HG02623 (cell line): ENCODE data around the gene LAMTOR4.
"Not testable (repeated sequence)": the region's sequence is repeated elsewhere in the genome, so short reads cannot be mapped to it uniquely, and the experiment has no call there.

ENCODE experiments used
- ATAC-seq: cut with Tn5 transposase; IDR thresholded peaks from one replicate; pipeline ENCODE4 v1.9.1; 2021; ENCODE audit warnings: moderate library complexity; ENCODE audit not compliant: unreplicated experiment

The LAMTOR4 gene

GRCh38 chr7:100122067-100122466 lies 26.7 kb upstream of the LAMTOR4 start:
- ATAC-seq: no peak

- ATAC-seq: no peak
Measured at GRCh38 chr7:100122568-100122967, 26.1 kb upstream of the LAMTOR4 start.

GRCh38 chr7:100124301-100125230 lies 24.2 kb upstream of the LAMTOR4 start:
- no peak for ATAC-seq

- ATAC-seq: peak; percentile 4
Measured at GRCh38 chr7:100126239-100126930, 22.3 kb upstream of the LAMTOR4 start.

DNA sequence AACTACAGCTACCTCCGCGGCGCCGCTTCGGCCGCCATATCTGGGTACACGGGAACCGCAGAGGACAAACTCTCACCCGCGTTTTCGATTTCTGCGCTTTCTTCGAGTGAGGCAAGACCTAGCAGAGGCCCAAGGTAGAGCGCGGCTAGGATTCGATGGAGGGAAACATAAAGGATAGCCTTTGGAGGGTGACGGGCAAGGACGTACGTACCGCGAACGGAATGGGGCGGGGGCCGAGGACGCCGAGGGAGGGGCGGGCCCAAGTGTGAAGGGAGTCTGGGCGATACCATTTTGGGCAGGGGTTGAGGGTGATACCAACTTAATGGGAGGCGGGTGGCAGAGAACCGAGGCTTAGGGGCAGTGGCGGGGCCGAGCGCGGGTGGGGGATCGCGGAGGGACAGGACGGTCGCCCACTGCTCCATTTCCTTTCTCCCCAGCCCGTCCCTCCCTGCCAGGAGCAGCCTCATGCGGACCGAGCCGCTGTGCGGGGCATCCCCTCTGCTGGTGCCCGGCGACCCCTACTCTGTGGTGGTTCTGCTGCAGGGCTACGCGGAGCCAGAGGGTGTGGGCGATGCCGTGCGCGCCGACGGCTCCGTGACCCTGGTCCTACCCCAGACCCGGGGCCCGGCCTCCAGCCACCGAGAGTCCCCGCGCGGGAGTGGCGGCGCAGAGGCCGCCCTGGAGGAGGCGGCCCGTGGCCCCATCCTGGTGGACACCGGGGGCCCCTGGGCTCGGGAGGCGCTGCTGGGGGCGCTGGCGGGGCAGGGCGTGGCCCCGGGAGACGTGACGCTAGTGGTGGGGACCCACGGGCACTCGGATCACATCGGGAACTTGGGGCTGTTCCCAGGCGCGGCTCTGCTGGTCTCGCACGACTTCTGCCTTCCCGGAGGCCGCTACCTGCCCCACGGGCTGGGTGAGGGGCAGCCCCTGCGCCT lies 21.5 kb upstream of the LAMTOR4 start, which contains the start of gene MBLAC1:
Gene MBLAC1 (plus strand): TSS at position 37 of the 935 bp plus-strand sequence. CDS start 429 bp downstream, at position 466.
- ATAC-seq: peak; percentile 55

DNA sequence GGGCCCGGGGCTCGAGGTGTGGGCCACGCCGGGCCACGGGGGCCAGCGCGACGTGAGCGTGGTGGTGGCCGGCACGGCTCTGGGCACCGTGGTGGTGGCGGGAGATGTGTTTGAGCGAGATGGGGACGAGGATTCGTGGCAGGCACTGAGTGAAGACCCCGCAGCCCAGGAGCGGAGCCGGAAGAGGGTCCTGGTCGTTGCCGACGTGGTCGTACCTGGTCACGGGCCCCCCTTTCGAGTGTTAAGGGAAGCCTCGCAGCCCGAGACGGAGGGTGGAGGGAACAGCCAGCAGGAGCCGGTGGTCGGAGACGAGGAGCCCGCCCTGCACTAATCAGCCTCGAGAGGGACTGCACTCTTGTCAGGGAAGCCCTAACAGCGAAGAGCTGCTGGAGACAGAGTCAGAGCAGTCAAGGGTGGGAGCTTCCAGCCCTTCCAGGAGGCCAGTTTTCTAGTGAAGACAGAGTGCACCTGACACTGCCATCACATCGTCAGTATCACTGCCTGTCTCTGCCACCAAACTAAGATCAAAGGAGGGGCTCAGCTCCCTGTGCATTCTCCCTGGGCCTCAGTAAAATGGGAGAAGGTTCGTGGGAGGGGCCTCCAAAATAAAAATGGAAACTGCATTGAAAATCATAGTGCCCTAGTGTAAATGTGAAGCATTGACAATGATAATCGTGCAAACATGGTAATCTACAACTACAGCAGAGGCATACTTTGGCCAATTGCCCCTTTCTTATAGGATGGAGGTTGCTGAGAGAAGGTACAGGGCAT lies 20.7 kb upstream of the LAMTOR4 start:
- no peak for ATAC-seq

- no peak for ATAC-seq
Measured at GRCh38 chr7:100128637-100128963, 20.1 kb upstream of the LAMTOR4 start.

- ATAC-seq: not testable (repeated sequence)
Measured at GRCh38 chr7:100130220-100130607, 18.5 kb upstream of the LAMTOR4 start.

GRCh38 chr7:100130608-100131453 lies 17.9 kb upstream of the LAMTOR4 start:
- no peak for ATAC-seq

- ATAC-seq: no peak
Measured at GRCh38 chr7:100132126-100132525, 16.6 kb upstream of the LAMTOR4 start.

DNA sequence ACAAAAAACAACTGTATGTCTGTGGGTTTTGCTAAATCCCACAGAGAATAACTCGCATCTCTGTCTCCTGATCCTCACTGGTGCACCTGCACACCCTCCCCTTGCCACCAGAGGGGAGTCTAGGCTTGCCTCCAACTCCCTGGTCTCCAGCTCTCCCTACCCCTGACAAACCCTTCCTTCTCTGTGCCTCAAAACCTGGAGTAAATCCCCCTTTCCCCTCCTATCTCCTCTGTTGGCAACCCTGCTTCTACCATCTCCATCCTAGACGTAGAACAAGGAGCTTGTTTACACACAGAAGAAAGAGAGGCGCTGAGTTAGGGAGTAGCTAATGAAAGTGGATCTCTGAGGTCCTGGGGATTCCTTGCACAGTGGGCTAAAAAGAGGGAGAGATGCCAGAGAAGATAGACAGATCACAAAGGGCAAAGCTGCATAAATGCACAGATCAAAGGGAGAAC lies 16.0 kb upstream of the LAMTOR4 start:
- ATAC-seq: peak; percentile 73

DNA sequence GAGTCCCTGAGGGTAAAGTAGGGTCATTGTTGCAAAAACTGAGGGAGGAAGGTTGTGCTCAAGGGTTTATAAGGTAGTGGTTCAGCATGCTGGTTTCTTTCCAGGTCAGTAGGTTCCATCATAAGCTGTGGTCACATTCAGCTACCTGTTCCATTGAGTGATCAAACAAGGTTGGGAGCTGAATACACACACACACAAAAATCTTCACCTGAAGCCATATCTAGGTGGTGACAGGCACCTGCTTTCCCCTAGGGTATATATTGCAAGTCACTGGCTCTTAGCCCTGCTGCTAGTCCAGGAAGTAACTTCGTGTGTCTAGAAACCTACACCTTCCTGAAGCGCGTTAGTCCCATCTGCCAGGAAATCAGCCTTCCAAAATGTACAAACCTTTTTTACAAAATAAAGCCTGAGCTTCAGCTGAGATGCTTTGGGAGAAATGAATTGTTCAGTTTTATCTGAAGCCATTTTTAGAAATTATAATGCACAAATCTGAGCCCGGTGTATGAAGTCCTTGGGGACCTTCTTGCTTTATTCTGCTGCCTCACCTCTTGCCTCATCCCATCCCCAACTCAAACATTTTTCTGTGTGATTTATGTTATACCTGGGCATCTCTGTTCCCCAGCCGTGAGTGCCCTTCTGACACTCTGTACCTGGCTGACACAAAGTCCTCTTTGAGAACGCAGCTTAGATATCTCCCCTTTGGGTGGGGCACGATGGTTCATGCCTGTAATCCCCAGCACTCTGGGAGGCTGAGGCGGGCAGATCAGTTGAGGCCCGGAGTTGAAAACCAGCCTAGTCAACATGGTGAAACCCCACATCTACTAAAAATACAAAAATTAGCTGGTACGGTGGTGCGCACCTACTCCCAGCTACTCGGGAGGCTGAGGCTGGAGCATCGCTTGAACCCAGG lies 10.6 kb upstream of the LAMTOR4 start:
- ATAC-seq: no peak

- no peak for ATAC-seq
Measured at GRCh38 chr7:100141555-100141949, 7.2 kb upstream of the LAMTOR4 start.

DNA sequence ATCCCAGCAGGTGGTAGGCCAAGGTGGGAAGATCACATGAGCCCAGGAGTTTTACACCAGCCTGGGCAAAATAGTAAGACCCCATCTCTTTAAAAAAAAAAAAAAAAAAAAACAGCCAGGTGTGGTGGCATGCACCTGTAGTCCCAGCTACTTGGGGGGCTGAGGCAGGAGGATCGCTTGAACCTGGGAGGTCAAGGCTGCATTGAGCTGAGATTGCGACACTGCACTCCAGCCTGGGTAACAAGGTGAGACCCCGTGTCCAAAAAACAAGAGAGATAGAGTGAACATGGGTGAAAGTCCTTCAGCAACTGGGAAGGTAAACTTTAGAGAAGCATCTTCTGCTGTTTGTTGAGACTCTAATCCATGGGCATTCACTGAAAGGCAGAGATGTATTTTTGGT lies 6.3 kb upstream of the LAMTOR4 start:
- no peak for ATAC-seq

GRCh38 chr7:100146350-100146749 lies 2.4 kb upstream of the LAMTOR4 start:
- not testable (repeated sequence) for ATAC-seq

GRCh38 chr7:100147278-100147677 lies 1.4 kb upstream of the LAMTOR4 start:
- no peak for ATAC-seq

- ATAC-seq: no peak
Measured at GRCh38 chr7:100148225-100148558, 526 bp upstream of the LAMTOR4 start.

- ATAC-seq: no peak
Measured at GRCh38 chr7:100152404-100152803, 3.7 kb downstream of the LAMTOR4 start.
